ENCODE results near the gene CRABP1. TPM values are rescaled to one million over a fixed set of nuclear protein-coding genes. Genes with fewer than 3 reads are reported as not detected.

CRABP1 gene
- total and polyA plus RNA-seq, 10 of the 15 experiments (the other 5 are each of a cell fraction or from before 2014, with no cell fraction given), result 0.21 to 0.41 TPM; not detected in 8

GRCh38 chr15:78321786-78322185 is 18.4 kb upstream of the CRABP1 start:
- Histone ChIP-seq H4K20me1 (ENCODE audit: control insufficient read depth, insufficient read depth) (no peaks in the 10 kb centered on the region), H3K27me3 (replicated peaks in 1 of 2; ENCODE audit: control insufficient read depth in 2 of 2, insufficient read depth in 2 of 2, low read length in 1 of 2) (0 out of 4 replicates have a peak, but pooled peaks cover 0 to 1% of the 10 kb centered on the region in 2 experiments), H3K9ac (ENCODE audit: control insufficient read depth, insufficient read depth, low read length) (no peak overlapping the region), H2AFZ (ENCODE audit: control insufficient read depth, low read depth, low read length) (no peak overlapping the region), H3K4me3 (no peak overlapping the region), H3K79me2 (ENCODE audit: control insufficient read depth, insufficient read depth, low read length) (no peaks in the 10 kb centered on the region), H3K4me1 (ENCODE audit: control insufficient read depth, insufficient read depth, low read length) (no peaks in the 10 kb centered on the region), H3K36me3 (ENCODE audit: control insufficient read depth in 2 of 2, insufficient read depth in 2 of 2, low read length in 1 of 2) (no peaks in the 10 kb centered on the region), H3K27ac (ENCODE audit: control insufficient read depth, insufficient read depth) (no peak overlapping the region), H3K9me3 (replicated peaks; ENCODE audit: control insufficient read depth, insufficient read depth, low read length) (no peaks in the 10 kb centered on the region), H3K4me2 (ENCODE audit: control insufficient read depth, insufficient read depth) (no peak overlapping the region)
- intact Hi-C loops (cut with micrococcal nuclease; ENCODE audit: unreplicated experiment) (no loop called here), in situ Hi-C loops (cut with MboI) (no loop called here)
- CTCF ChIA-PET, result interaction anchor here (1.5 kb wide), 1 partner anchor 11 kb away, joined by 3 read pairs; no protein-coding TSS in a partner anchor
- SMC1A ChIA-PET (ENCODE audit: uncharacterized antibody, unreplicated experiment), result interaction anchor here (1.9 kb wide), 1 partner anchor 14 kb away, joined by 6 read pairs; no protein-coding TSS in a partner anchor
- POLR2A ChIA-PET, result no interaction called here
- 23% methylated on average over 4 of the region's 4 CpGs for WGBS (ENCODE audit: insufficient coverage, insufficient replicate concordance, low lambda C conversion rate, missing lambda C conversion rate)
- ATAC-seq, result no peak
- no peak for FAIRE-seq
- TF ChIP-seq TCF12 (IDR thresholded peaks at IDR 0.05; ENCODE audit: low read depth, low read length), result no peak
- RAD21 ChIA-PET (ENCODE audit: unreplicated experiment), result no interaction called here
- no peak for DNase-seq (ENCODE audit: low read depth, low spot score)
- BruUV-seq (replicated peaks), result no TSS peak

- FAIRE-seq, result no peak
- 44% methylated on average over 15 of the region's 15 CpGs for WGBS (ENCODE audit: insufficient coverage, insufficient replicate concordance, low lambda C conversion rate, missing lambda C conversion rate)
- no peak overlapping the region for H3K27ac ChIP-seq (ENCODE audit: control insufficient read depth, insufficient read depth)
- CTCF ChIA-PET, result no interaction called here
- H3K27me3 ChIP-seq (replicated peaks in 1 of 2; ENCODE audit: control insufficient read depth in 2 of 2, insufficient read depth in 2 of 2, low read length in 1 of 2), result 0 out of 4 replicates have a peak, but pooled peaks cover 0 to 1% of the 10 kb centered on the region in 2 experiments
- DNase-seq (ENCODE audit: low read depth, low spot score), result no peak
- ATAC-seq, result no peak
- H3K4me1 ChIP-seq (ENCODE audit: control insufficient read depth, insufficient read depth, low read length), result no peaks in the 10 kb centered on the region
- RAD21 ChIA-PET (ENCODE audit: unreplicated experiment), result no interaction called here
- intact Hi-C loops (cut with micrococcal nuclease; ENCODE audit: unreplicated experiment), result no loop called here
- BruUV-seq (replicated peaks), result no TSS peak
- in situ Hi-C loops (cut with MboI), result no loop called here
- no peak overlapping the region for H3K4me2 ChIP-seq (ENCODE audit: control insufficient read depth, insufficient read depth)
- TF ChIP-seq, protein P1, sequence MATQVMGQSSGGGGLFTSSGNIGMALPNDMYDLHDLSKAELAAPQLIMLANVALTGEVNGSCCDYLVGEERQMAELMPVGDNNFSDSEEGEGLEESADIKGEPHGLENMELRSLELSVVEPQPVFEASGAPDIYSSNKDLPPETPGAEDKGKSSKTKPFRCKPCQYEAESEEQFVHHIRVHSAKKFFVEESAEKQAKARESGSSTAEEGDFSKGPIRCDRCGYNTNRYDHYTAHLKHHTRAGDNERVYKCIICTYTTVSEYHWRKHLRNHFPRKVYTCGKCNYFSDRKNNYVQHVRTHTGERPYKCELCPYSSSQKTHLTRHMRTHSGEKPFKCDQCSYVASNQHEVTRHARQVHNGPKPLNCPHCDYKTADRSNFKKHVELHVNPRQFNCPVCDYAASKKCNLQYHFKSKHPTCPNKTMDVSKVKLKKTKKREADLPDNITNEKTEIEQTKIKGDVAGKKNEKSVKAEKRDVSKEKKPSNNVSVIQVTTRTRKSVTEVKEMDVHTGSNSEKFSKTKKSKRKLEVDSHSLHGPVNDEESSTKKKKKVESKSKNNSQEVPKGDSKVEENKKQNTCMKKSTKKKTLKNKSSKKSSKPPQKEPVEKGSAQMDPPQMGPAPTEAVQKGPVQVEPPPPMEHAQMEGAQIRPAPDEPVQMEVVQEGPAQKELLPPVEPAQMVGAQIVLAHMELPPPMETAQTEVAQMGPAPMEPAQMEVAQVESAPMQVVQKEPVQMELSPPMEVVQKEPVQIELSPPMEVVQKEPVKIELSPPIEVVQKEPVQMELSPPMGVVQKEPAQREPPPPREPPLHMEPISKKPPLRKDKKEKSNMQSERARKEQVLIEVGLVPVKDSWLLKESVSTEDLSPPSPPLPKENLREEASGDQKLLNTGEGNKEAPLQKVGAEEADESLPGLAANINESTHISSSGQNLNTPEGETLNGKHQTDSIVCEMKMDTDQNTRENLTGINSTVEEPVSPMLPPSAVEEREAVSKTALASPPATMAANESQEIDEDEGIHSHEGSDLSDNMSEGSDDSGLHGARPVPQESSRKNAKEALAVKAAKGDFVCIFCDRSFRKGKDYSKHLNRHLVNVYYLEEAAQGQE (IDR thresholded peaks at IDR 0.05; ENCODE audit: low read depth, low read length), result no peak
- TF ChIP-seq POLR2A (IDR thresholded peaks at IDR 0.05; ENCODE audit: low read depth, low read length) (no peak), CREB1 (IDR thresholded peaks at IDR 0.05; ENCODE audit: low read depth) (no peak), NFYA (IDR thresholded peaks at IDR 0.05; ENCODE audit: borderline replicate concordance, low read depth, low read length) (no peak), NR2F1 (conservative IDR thresholded peaks at IDR 0.05) (no peak), MEF2B (IDR thresholded peaks at IDR 0.05; ENCODE audit: partially characterized antibody, poor library complexity, severe bottlenecking) (no peak), LARP7 (IDR thresholded peaks at IDR 0.05) (no peak), IKZF2 (IDR thresholded peaks at IDR 0.05) (no peak), SUPT20H (IDR thresholded peaks at IDR 0.05; ENCODE audit: borderline replicate concordance, control insufficient read depth, low read depth, low read length) (no peak), SP1 (IDR thresholded peaks at IDR 0.05; ENCODE audit: low read depth, low read length) (no peak), BCL11A (IDR thresholded peaks at IDR 0.05; ENCODE audit: low read depth, low read length) (no peak), CHD1 (IDR thresholded peaks at IDR 0.05; ENCODE audit: low read depth, low read length) (no peak), EED (IDR thresholded peaks at IDR 0.05; ENCODE audit: low read depth) (no peak), SMC3 (IDR thresholded peaks at IDR 0.05; ENCODE audit: borderline replicate concordance, low read length) (no peak), CHD4 (IDR thresholded peaks at IDR 0.05) (no peak), IRF3 (IDR thresholded peaks at IDR 0.05) (no peak)
- no peaks in the 10 kb centered on the region for H3K79me2 ChIP-seq (ENCODE audit: control insufficient read depth, insufficient read depth, low read length)
- no peaks in the 10 kb centered on the region for H4K20me1 ChIP-seq (ENCODE audit: control insufficient read depth, insufficient read depth)
- H3K9me3 ChIP-seq (replicated peaks; ENCODE audit: control insufficient read depth, insufficient read depth, low read length), result no peaks in the 10 kb centered on the region
- no peaks in the 10 kb centered on the region for H3K36me3 ChIP-seq (ENCODE audit: control insufficient read depth in 2 of 2, insufficient read depth in 2 of 2, low read length in 1 of 2)
- no peak overlapping the region for H3K9ac ChIP-seq (ENCODE audit: control insufficient read depth, insufficient read depth, low read length)
- SMC1A ChIA-PET (ENCODE audit: uncharacterized antibody, unreplicated experiment), result no interaction called here
- POLR2A ChIA-PET, result interaction anchor here (0.5 kb wide), 1 partner anchor 236 kb away, joined by 3 read pairs; no protein-coding TSS in a partner anchor
- H3K4me3 ChIP-seq, result no peak overlapping the region
- no peak overlapping the region for H2AFZ ChIP-seq (ENCODE audit: control insufficient read depth, low read depth, low read length)
These were observed 17.9 kb upstream of the CRABP1 start for GRCh38 chr15:78322243-78322642.

All from GM12878 (cell line).